WTC11 (cell line): ENCODE results near the gene PICK1.

ENCODE experiments used
- CTCF ChIP-seq: fragments of 200-600 bp; IDR thresholded peaks from 2 replicates; pipeline ENCODE4 v1.8.0; 2022; ENCODE audit warnings: antibody characterized with exemption
- ETV6 ChIP-seq: sonication (generic); formaldehyde crosslinking; IDR thresholded peaks from 2 replicates; pipeline ENCODE4 v1.8.1; 2022; ENCODE audit warnings: mild to moderate bottlenecking, missing genetic modification reagents
- FOXK1 ChIP-seq: sonication (generic); formaldehyde crosslinking; IDR thresholded peaks from 2 replicates; pipeline ENCODE4 v1.8.0; 2022; ENCODE audit warnings: mild to moderate bottlenecking, moderate library complexity, missing genetic modification reagents
- TEAD4 ChIP-seq: sonication (generic); formaldehyde crosslinking; IDR thresholded peaks from 2 replicates; pipeline ENCODE4 v1.8.0; 2022; ENCODE audit warnings: mild to moderate bottlenecking, missing genetic modification reagents

- TF ChIP-seq FOXK1 (CRISPR knock-in tag) (no peak), CTCF (no peak), TEAD4 (CRISPR knock-in tag) (no peak), ETV6 (CRISPR knock-in tag) (no peak)
Measured at GRCh38 chr22:38085501-38085900, 28.3 kb downstream of the PICK1 start.
